GM12872 (cell line): ENCODE data around the gene FBL.

Experiments
- CTCF ChIP-seq: IDR thresholded peaks from 3 replicates; pipeline ENCODE4 v1.5.1; 2011; ENCODE audit warnings: low read depth, mild to moderate bottlenecking, low read length, moderate library complexity; ENCODE audit not compliant: insufficient read depth

FBL gene

GRCh38 chr19:39817888-39818561 is 28.2 kb downstream of the FBL start:
- no peak for TF ChIP-seq CTCF

- TF ChIP-seq CTCF: no peak
These were observed 29.7 kb downstream of the FBL start for GRCh38 chr19:39816287-39817048.

- TF ChIP-seq CTCF: no peak
These were observed 31.6 kb downstream of the FBL start for GRCh38 chr19:39814595-39814994.

- TF ChIP-seq CTCF: no peak
These were observed 32.8 kb downstream of the FBL start for GRCh38 chr19:39813264-39813993.

- TF ChIP-seq CTCF: no peak
These were observed 35.1 kb downstream of the FBL start for GRCh38 chr19:39811064-39811463.

GRCh38 chr19:39810424-39810823 is 35.8 kb downstream of the FBL start:
- TF ChIP-seq CTCF: no peak

- TF ChIP-seq CTCF: no peak
These were observed 36.8 kb downstream of the FBL start for GRCh38 chr19:39809368-39809767.
